ENCODE measurements around the gene MADD.

MADD gene

DNA sequence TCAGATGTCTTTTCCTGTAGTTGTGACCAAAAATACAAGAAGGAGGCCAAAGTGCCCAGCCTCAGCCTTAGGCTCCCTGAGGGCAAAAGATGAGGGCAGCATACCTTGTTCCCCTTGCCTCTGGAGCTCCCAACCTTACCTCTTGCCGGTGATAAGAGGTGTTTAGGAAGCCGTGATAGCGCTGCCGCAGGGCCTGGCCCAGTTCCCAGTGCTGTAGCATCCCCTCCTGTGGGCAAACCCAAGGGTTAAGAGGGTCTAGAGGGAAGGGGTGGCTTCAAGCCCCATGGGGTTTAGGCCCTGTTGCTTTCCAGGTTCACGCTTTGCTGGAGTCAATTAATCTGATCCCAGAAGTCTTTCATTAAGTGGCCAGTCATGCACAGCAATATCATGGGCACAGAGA is 22.4 kb upstream of the MADD start:
- no peaks in the 10 kb centered on the region for H3K9me3 ChIP-seq (ENCODE audit: insufficient read depth, low read depth, low read length)
- no peak for DNase-seq
- H2BK120ac ChIP-seq (ENCODE audit: insufficient read depth, low read length, poor library complexity): no peak overlapping the region
- H3K27me3 ChIP-seq (ENCODE audit: insufficient read depth, low read length): no peaks in the 10 kb centered on the region
- H3K4ac ChIP-seq (ENCODE audit: low read depth, low read length): no peak overlapping the region
- H3K36me3 ChIP-seq (ENCODE audit: control insufficient read depth in 1 of 2, insufficient read depth in 2 of 2, low read length in 2 of 2): peaks cover 26 to 27% of the 10 kb centered on the region in 2 experiments
- H2BK5ac ChIP-seq (ENCODE audit: low read depth, low read length, poor library complexity): no peak overlapping the region
- no peak overlapping the region for H4K12ac ChIP-seq (ENCODE audit: low read depth, low read length)
- H3K23ac ChIP-seq (ENCODE audit: low read length): no peak overlapping the region
- no peak overlapping the region for H2BK12ac ChIP-seq (ENCODE audit: low read length)
- no peak overlapping the region for H2AK5ac ChIP-seq (ENCODE audit: low read length)
- no peak overlapping the region for H3K9ac ChIP-seq (ENCODE audit: low read length)
- H3K4me2 ChIP-seq (ENCODE audit: low read length): no peak overlapping the region
- WGBS (ENCODE audit: extremely low coverage, insufficient coverage, insufficient read length): no CpG with 5 or more reads among the region's 5 CpGs
- peaks cover 9% of the 10 kb centered on the region for H3K79me2 ChIP-seq (ENCODE audit: control insufficient read depth, insufficient read depth, low read length, poor library complexity)
- no peak overlapping the region for H3K14ac ChIP-seq (ENCODE audit: low read length)
- H3K4me1 ChIP-seq (ENCODE audit: control insufficient read depth in 1 of 2, insufficient read depth in 2 of 2, low read length in 2 of 2): peaks cover 10 to 13% of the 10 kb centered on the region in 2 experiments
- H3K79me1 ChIP-seq (ENCODE audit: low read length): peaks cover 12% of the 10 kb centered on the region
- H4K91ac ChIP-seq (ENCODE audit: low read depth, low read length): no peak overlapping the region
- no peak overlapping the region for H3K4me3 ChIP-seq (ENCODE audit: low read depth, low read length)
- H2AFZ ChIP-seq (ENCODE audit: insufficient read depth, low read length, poor library complexity): no peak overlapping the region
- H3K27ac ChIP-seq (ENCODE audit: low read depth, low read length): no peak overlapping the region
- H3K18ac ChIP-seq (ENCODE audit: low read length): no peak overlapping the region
- peak overlapping the region; percentile 98 for H4K8ac ChIP-seq (ENCODE audit: low read depth, low read length)

DNA sequence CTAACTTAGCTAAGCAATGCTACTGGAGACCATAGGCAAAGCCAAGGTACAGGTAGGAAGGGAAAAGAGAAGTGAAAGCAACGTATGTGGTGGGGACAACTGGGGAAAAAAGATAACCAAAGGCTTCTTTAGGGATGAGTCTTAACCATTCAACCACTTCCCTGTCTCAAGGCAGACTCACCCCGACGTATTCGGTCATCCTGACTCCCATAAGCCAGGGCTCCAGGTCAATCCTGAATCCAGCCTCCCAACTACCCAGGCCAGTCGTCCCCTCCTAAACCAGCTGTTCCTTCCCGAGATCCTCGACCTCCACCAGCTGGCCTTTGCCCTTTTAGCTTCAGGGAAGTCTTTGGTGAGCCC is 21.6 kb upstream of the MADD start:
- H3K9ac ChIP-seq (ENCODE audit: low read length): peak overlapping the region; percentile 44
- no peaks in the 10 kb centered on the region for H3K27me3 ChIP-seq (ENCODE audit: insufficient read depth, low read length)
- H4K12ac ChIP-seq (ENCODE audit: low read depth, low read length): peak overlapping the region; percentile 96
- H4K91ac ChIP-seq (ENCODE audit: low read depth, low read length): peak overlapping the region; percentile 94
- H3K4ac ChIP-seq (ENCODE audit: low read depth, low read length): peak overlapping the region; percentile 52
- no CpG with 5 or more reads among the region's 7 CpGs for WGBS (ENCODE audit: extremely low coverage, insufficient coverage, insufficient read length)
- H3K14ac ChIP-seq (ENCODE audit: low read length): peak overlapping the region; percentile 94
- H3K4me3 ChIP-seq (ENCODE audit: low read depth, low read length): peak overlapping the region; percentile 85
- H2BK5ac ChIP-seq (ENCODE audit: low read depth, low read length, poor library complexity): peak overlapping the region; percentile 49
- H3K79me1 ChIP-seq (ENCODE audit: low read length): peaks cover 12% of the 10 kb centered on the region
- peak overlapping the region; percentile 87 for H2BK120ac ChIP-seq (ENCODE audit: insufficient read depth, low read length, poor library complexity)
- peak overlapping the region; percentile 5 for H2AK5ac ChIP-seq (ENCODE audit: low read length)
- H3K9me3 ChIP-seq (ENCODE audit: insufficient read depth, low read depth, low read length): no peaks in the 10 kb centered on the region
- H3K27ac ChIP-seq (ENCODE audit: low read depth, low read length): peak overlapping the region; percentile 7
- no peak overlapping the region for H2BK12ac ChIP-seq (ENCODE audit: low read length)
- H3K36me3 ChIP-seq (ENCODE audit: control insufficient read depth in 1 of 2, insufficient read depth in 2 of 2, low read length in 2 of 2): peaks cover 18 to 20% of the 10 kb centered on the region in 2 experiments
- H3K4me2 ChIP-seq (ENCODE audit: low read length): peak overlapping the region; percentile 74
- H3K79me2 ChIP-seq (ENCODE audit: control insufficient read depth, insufficient read depth, low read length, poor library complexity): peaks cover 9% of the 10 kb centered on the region
- H3K4me1 ChIP-seq (ENCODE audit: control insufficient read depth in 1 of 2, insufficient read depth in 2 of 2, low read length in 2 of 2): peaks cover 10 to 13% of the 10 kb centered on the region in 2 experiments
- no peak overlapping the region for H3K23ac ChIP-seq (ENCODE audit: low read length)
- peak overlapping the region; percentile 98 for H4K8ac ChIP-seq (ENCODE audit: low read depth, low read length)
- DNase-seq: no peak
- H2AFZ ChIP-seq (ENCODE audit: insufficient read depth, low read length, poor library complexity): peak overlapping the region; percentile 82
- peak overlapping the region; percentile 67 for H3K18ac ChIP-seq (ENCODE audit: low read length)

DNA sequence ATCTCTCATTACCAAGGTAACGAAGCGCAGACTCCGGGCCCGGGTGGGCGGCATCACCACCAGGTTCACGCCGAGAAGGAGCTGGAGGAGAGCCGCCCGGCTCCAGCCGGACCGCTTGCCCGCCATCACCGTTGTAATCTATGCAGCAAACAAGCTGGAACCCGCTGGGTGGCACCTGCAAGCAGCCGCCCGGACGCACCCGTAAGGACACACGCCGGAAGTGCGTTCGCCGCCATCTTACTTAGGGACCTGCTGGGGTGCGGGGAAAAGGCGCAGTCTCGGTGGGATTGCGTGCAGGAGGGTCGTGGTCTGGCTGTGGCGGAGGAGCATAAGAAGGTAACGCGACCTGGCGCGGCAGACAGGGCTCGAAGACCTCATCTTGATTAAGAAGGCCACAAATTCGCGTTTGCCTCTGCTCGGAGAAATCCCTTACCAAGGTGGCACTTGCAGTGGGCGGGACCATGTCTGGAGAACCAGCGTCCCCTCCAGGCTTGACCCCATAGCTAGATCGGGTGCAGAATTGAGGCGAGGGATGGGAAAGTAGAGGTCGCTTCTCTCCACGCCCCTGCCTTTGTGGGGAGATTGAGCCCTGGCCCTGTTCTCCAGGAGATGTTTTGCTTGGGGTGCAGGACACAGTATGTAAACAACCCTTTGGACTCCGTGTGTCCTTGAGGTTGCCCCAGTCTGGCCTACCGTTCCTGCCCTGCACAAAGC is 21.1 kb upstream of the MADD start, which contains the start of gene ACP2:
ACP2 (minus strand) TSS at position 151 of the 714 bp plus-strand sequence; CDS start at position 126, 25 bp downstream.
- H2BK120ac ChIP-seq (ENCODE audit: insufficient read depth, low read length, poor library complexity): peak within 1 kb of the TSS; percentile 87
- H3K9ac ChIP-seq (ENCODE audit: low read length): peak within 1 kb of the TSS; percentile 84
- H3K4me2 ChIP-seq (ENCODE audit: low read length): peak within 1 kb of the TSS; percentile 74
- peaks cover 10 to 13% of the 10 kb centered on the region in 2 experiments for H3K4me1 ChIP-seq (ENCODE audit: control insufficient read depth in 1 of 2, insufficient read depth in 2 of 2, low read length in 2 of 2)
- H2AK5ac ChIP-seq (ENCODE audit: low read length): peak within 1 kb of the TSS; percentile 51
- peak within 1 kb of the TSS; percentile 93 for H3K18ac ChIP-seq (ENCODE audit: low read length)
- WGBS (ENCODE audit: extremely low coverage, insufficient coverage, insufficient read length): no CpG with 5 or more reads among the region's 45 CpGs
- peak within 1 kb of the TSS; percentile 53 for H3K4ac ChIP-seq (ENCODE audit: low read depth, low read length)
- H3K23ac ChIP-seq (ENCODE audit: low read length): no peak within 1 kb of the TSS
- H3K79me1 ChIP-seq (ENCODE audit: low read length): peaks cover 12% of the 10 kb centered on the region
- peak within 1 kb of the TSS; percentile 82 for H2AFZ ChIP-seq (ENCODE audit: insufficient read depth, low read length, poor library complexity)
- DNase-seq: peak; percentile 88 to 91
- H3K27ac ChIP-seq (ENCODE audit: low read depth, low read length): peak within 1 kb of the TSS; percentile 55
- H3K79me2 ChIP-seq (ENCODE audit: control insufficient read depth, insufficient read depth, low read length, poor library complexity): peaks cover 9% of the 10 kb centered on the region
- H4K8ac ChIP-seq (ENCODE audit: low read depth, low read length): peak within 1 kb of the TSS; percentile 98
- peak within 1 kb of the TSS; percentile 85 for H3K4me3 ChIP-seq (ENCODE audit: low read depth, low read length)
- peak within 1 kb of the TSS; percentile 66 for H2BK5ac ChIP-seq (ENCODE audit: low read depth, low read length, poor library complexity)
- peaks cover 17 to 18% of the 10 kb centered on the region in 2 experiments for H3K36me3 ChIP-seq (ENCODE audit: control insufficient read depth in 1 of 2, insufficient read depth in 2 of 2, low read length in 2 of 2)
- peak within 1 kb of the TSS; percentile 96 for H4K12ac ChIP-seq (ENCODE audit: low read depth, low read length)
- H3K9me3 ChIP-seq (ENCODE audit: insufficient read depth, low read depth, low read length): no peaks in the 10 kb centered on the region
- H3K14ac ChIP-seq (ENCODE audit: low read length): peak within 1 kb of the TSS; percentile 94
- H2BK12ac ChIP-seq (ENCODE audit: low read length): peak within 1 kb of the TSS; percentile 33
- H3K27me3 ChIP-seq (ENCODE audit: insufficient read depth, low read length): no peaks in the 10 kb centered on the region
- peak within 1 kb of the TSS; percentile 94 for H4K91ac ChIP-seq (ENCODE audit: low read depth, low read length)

DNA sequence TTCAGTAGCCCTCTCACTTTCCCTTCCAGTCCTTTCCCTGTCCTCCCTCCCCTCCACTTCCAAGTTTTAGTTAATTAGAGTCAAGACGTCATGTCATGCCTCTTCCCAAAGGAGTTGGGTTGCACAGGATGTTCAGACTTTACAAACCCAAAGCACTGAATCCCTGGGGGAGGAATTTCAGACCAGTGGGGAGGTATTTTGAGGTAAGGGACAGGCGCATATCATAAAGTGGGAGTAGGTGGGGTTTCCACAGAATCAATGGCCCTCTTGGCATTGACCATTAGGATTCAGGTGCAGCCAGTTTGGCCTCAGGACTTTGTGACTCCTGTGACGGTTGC is 20.6 kb upstream of the MADD start:
- Histone ChIP-seq H3K14ac (ENCODE audit: low read length) (peak overlapping the region; percentile 93), H2AFZ (ENCODE audit: insufficient read depth, low read length, poor library complexity) (peak overlapping the region; percentile 82), H3K9ac (ENCODE audit: low read length) (peak overlapping the region; percentile 84), H3K4ac (ENCODE audit: low read depth, low read length) (peak overlapping the region; percentile 53), H2BK12ac (ENCODE audit: low read length) (no peak overlapping the region), H3K79me1 (ENCODE audit: low read length) (peaks cover 12% of the 10 kb centered on the region), H2BK5ac (ENCODE audit: low read depth, low read length, poor library complexity) (peak overlapping the region; percentile 66), H2AK5ac (ENCODE audit: low read length) (peak overlapping the region; percentile 51), H3K36me3 (ENCODE audit: control insufficient read depth in 1 of 2, insufficient read depth in 2 of 2, low read length in 2 of 2) (peaks cover 17 to 18% of the 10 kb centered on the region in 2 experiments), H3K4me1 (ENCODE audit: control insufficient read depth in 1 of 2, insufficient read depth in 2 of 2, low read length in 2 of 2) (peaks cover 14 to 17% of the 10 kb centered on the region in 2 experiments), H2BK120ac (ENCODE audit: insufficient read depth, low read length, poor library complexity) (peak overlapping the region; percentile 82), H3K23ac (ENCODE audit: low read length) (no peak overlapping the region), H3K27me3 (ENCODE audit: insufficient read depth, low read length) (no peaks in the 10 kb centered on the region), H3K18ac (ENCODE audit: low read length) (peak overlapping the region; percentile 93), H4K12ac (ENCODE audit: low read depth, low read length) (peak overlapping the region; percentile 94), H3K4me2 (ENCODE audit: low read length) (peak overlapping the region; percentile 74), H3K4me3 (ENCODE audit: low read depth, low read length) (peak overlapping the region; percentile 85), H3K27ac (ENCODE audit: low read depth, low read length) (no peak overlapping the region), H3K9me3 (ENCODE audit: insufficient read depth, low read depth, low read length) (no peaks in the 10 kb centered on the region), H4K8ac (ENCODE audit: low read depth, low read length) (peak overlapping the region; percentile 98), H3K79me2 (ENCODE audit: control insufficient read depth, insufficient read depth, low read length, poor library complexity) (peaks cover 9% of the 10 kb centered on the region), H4K91ac (ENCODE audit: low read depth, low read length) (peak overlapping the region; percentile 94)
- DNase-seq: no peak
- WGBS (ENCODE audit: extremely low coverage, insufficient coverage, insufficient read length): no CpG with 5 or more reads among the region's 3 CpGs

All from trophoblast cell (in vitro differentiated cells and primary cell).